IPS-11a (cell line): Measurements from ENCODE around the gene CD80.

ENCODE experiments used
- H3K4me3 ChIP-seq: one replicate; pipeline ENCODE4 v1.5.1; 2013; ENCODE audit warnings: low read depth, low read length, control low read depth

Gene CD80

DNA sequence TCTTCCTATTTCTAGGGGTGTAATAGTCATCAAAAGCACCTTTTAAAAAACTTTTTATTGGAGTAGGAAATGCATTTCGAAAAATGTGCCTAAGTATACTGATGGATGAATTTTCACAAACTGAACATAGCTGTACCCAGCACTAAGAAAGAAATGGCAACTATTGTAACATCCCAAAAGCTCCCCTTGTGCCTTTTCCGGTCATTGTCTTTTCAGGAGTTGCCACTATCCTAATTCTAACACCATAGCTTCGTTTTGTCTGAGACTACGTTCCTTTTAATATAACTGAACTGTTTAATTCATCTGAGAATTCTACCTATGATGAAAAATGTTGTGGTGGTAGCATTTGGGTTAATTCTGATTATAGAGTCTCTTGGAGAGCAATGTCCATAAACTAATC is 59.1 kb downstream of the CD80 start:
- no peak overlapping the region for H3K4me3 ChIP-seq

DNA sequence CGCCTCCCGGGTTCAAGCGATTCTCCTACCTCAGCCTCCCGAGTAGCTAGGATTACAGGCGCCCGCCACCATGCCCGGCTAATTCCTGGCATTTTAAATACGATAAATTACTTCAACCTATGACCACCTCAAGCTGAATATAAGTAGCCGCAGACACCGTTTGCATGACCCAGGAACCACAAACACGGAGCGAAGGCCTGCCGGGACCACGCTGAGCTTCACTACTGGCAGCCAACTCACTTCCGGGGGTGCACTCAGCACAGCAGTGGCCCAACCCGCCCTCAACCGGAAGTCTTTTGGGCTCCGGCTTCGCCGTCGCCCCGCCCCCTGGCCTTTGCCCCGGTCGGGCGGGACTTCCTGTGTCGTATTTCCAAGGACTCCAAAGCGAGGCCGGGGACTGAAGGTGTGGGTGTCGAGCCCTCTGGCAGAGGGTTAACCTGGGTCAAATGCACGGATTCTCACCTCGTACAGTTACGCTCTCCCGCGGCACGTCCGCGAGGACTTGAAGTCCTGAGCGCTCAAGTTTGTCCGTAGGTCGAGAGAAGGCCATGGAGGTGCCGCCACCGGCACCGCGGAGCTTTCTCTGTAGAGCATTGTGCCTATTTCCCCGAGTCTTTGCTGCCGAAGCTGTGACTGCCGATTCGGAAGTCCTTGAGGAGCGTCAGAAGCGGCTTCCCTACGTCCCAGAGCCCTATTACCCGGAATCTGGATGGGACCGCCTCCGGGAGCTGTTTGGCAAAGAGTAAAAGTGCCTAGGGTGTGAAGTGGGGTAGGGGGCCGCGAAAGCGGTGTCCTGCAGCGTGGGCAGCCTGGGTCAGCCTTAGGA is 61.0 kb downstream of the CD80 start, which contains the start of gene TIMMDC1:
TIMMDC1 (plus strand) TSS at position 362 of the 826 bp plus-strand sequence; CDS start at position 549, 187 bp downstream.
- H3K4me3 ChIP-seq = peak within 1 kb of the TSS; percentile 92

DNA sequence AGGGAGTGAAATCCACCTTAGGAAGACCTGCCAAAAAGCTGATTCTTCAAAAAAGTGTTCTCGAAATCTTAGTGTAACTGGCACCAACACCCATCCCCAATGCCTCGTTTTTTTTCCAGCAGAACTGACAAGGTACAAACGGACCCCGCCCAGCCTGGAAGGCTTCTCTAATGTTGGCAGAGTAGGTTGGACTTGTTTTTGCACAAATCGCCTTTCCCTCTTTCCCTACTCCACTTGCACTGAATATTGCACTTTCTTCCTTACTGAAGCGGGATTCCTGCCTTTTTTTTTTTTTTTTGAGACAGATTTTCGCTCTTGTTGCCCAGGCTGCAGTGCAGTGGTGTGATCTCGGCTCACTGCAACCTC is 61.6 kb downstream of the CD80 start:
- peak overlapping the region; percentile 92 for H3K4me3 ChIP-seq

DNA sequence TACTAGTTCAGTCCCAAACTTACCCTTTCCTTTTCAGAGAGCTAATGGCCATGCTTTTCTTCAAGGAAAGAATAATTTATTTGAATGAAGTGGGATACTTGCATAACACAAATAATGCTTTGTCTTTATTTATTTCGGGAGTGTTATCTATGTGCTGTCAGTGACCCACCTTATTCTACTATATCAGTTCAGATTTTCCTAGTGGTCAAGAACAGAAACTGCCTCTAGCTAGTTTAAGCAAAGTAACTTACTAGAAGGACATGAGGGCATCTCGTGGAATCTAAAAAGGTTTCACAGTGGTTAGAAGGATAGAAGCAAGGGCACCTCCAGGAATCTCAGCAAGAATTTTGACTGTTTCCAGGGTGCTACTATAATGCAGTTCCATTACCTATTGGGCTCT is 64.8 kb downstream of the CD80 start:
- no peak overlapping the region for H3K4me3 ChIP-seq

DNA sequence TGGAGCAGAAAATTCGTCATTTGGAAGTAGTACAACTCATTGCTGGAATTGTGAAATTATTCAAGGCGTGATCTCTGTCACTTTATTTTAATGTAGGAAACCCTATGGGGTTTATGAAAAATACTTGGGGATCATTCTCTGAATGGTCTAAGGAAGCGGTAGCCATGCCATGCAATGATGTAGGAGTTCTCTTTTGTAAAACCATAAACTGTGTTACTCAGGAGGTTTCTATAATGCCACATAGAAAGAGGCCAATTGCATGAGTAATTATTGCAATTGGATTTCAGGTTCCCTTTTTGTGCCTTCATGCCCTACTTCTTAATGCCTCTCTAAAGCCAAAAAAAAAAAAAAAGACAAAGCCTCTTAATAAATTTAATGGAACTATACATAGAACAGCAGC is 66.6 kb downstream of the CD80 start:
- H3K4me3 ChIP-seq = no peak overlapping the region

DNA sequence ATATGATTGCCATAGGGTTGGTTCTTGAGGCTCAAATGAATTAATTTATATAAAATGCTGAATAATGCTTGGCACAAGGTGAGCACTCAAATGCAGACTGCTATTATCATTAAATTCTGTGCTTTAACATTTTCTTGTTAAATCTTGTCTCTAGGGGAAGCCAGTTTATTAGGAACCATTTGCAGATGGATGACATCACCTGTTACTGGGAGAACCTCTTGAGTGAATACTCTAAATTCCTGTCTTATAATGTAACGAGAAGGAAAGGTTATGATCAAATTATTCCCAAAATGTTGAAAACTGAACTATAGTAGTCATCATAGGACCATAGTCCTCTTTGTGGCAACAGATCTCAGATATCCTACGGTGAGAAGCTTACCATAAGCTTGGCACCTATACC is 67.3 kb downstream of the CD80 start:
- no peak overlapping the region for H3K4me3 ChIP-seq

DNA sequence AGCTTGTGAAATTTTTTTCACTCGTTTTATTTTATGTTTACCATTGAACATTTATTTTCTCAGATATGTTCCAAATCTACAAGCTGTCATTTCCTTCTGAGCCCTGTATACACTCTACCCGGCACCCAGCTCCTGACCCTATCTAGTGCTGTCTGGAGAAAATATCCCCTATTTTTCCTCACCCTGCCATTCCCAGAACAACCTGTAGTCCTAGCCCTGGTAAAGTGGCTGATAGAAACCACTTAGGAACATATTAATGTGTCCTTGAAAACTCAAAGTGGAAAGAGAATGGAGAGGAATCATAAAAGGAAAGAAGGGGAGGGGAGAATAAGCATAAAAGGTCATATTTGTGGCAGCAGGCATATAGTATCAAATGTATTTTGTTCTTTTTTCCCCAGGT is 69.3 kb downstream of the CD80 start:
- H3K4me3 ChIP-seq = no peak overlapping the region

DNA sequence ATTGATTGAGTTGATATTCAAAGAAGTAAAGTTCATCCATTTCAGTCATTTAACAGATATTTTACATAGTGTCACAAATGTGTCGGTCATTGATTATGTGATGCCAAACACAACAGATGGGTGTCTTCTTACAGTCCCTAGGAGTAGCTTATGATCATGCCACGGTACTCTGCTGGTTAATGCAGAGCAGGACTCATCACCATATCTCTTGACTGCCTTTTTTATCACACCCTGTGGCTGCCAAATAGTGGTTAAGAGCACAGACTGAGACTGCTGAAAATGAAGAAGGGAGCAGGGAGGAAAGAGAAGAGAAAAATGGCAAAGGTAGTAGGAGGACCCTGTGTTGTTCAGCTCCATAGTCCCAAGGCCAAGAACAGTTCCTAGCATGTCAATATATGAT is 73.9 kb downstream of the CD80 start:
- H3K4me3 ChIP-seq = no peak overlapping the region

DNA sequence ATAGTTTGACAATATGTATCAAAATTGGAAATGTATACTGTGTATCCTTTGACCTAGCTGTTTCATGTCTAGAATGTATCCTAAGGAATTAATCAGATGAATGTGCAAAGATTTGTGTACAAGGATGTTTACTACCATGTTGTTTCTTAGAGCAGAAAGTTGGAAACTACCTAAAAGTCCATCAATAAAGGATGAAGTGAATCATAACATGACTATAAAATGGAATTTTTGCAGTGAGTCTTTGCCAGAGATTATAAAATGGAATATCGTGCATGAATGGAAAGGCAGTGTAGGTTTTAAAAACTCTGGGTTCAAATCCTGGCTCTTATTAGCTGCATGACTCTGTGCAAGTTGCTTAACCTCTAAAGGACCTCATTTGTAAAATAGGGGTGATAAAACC is 76.3 kb downstream of the CD80 start:
- H3K4me3 ChIP-seq = no peak overlapping the region

DNA sequence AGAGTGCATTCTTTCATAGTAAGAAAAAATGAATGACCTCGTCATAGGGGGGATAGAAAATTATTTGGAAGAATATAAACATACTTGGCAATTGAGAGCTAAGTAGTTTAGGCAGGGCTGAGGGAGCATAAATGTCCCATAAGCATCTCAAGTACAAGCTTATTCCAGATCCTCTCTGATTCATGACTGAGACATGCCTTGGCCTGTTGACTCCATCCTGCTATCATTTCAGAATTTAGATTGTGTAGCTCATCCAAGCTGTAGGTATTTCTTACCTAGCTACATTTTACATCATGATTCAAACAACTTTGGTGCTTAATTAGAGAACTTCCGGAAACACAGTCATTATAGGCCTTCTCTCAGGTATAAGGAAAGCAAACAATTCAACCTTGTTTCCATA is 78.3 kb downstream of the CD80 start:
- no peak overlapping the region for H3K4me3 ChIP-seq
